Activated CD4-positive, alpha-beta T cell treated with anti-CD3 and anti-CD28 coated beads, Interleukin-2, amount 50 U/mL, for 48 hours (primary cell): ENCODE data around the gene TAGAP.

ENCODE experiments used
- DNase-seq, 2 experiments: peaks; one replicate each; pipeline ENCODE4 v3.0.0-alpha.2; 2020

The TAGAP gene

DNA sequence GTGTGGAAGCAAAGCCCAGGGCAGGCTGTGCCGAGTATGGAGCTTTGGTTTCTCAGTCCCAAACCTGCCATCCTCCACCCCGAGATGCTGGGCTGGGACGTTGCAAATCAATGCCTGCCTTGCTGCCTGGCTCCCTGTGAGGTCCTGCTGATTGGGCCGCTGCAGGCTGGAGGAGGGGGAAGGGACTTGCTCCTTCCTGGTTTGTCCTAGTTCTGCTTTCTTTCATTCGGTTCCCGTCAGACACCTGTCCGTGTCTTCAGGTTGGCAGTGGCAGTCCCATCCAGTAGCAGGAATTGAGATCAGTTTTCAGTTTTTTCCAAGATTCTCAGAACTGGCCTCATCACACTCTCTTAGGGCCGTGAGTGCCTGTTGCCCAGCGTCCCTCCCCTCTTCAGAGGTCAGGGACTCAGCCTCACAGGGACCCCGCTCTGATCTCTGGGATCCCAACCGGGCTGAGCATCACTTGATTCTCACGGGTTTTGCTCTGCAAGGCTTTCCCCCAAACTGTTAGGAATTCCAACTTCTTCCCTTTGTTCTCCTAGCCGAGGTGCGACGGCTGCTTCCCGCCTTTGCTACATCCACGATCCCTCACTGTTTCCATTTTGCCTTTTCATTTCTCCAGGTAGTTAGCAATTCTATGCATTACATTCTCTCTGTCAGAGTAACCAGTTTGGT, 24.2 kb upstream of the TAGAP start:
- no peak for DNase-seq

DNA sequence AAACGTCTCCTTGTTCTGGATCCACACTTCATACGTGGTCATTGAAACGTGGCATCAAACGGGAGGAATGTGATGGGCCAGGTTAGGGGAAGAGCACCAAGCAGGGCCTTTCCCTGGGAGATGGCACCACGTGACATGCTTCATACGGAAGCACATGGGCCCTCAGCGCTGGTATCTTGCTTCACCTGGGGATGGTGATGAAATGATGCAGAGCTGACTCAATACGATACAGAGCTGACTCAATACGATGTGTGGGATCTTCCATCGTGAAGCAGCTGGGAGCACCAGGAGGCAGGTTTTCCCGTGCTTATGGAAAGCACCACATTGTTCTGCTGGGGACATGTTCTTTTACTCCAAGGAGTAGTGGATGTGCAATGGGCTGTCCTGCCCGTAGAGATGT, 22.5 kb upstream of the TAGAP start:
- DNase-seq, result peak in 1 of 2 experiments; percentile 41

DNA sequence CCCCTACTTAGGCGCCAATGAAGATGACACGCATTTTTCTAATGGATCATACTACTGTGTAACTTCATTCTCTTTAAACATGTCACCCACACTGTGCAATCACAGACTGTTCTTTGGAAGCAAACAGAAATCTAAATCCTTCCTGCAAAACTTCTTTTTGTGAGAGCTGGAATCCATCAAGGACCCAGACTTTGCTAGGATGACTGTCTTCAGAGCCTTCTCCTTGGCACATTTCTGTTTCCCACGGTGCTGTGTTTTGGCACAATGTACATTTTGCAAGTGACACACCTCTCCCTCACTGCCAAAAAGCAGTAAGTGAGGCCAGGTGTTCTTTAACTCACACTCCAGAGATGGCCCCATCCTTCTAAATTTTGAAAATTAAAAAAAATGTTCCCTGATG, 21.7 kb upstream of the TAGAP start:
- no peak for DNase-seq

DNA sequence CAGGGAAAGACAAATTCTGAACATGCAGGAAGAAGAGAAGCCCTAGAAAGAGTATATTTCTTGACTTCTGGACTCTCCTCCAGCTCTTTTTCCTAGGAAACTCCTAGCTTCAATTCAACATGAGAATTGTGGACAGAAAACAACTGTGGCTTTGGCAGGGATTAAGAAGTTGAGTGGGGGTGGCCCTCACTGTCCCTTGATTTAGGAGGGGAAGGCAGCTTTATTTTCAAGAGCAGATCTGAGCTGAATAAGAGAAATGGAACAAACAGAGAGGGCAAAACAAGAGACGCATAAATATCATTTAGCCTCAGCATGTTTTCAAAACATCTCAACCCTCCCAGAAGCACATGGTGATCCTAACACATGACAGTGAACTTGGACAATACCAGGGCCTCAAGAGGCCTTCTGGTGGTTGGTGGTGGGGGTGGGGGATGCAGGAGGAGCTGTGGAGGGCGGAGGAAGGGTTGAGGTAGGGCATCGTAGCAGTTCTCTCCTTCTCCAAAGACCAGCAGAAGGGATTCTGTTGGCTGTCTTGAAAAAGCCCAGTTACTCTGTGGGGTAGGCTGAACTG, 21.1 kb upstream of the TAGAP start:
- no peak for DNase-seq

DNA sequence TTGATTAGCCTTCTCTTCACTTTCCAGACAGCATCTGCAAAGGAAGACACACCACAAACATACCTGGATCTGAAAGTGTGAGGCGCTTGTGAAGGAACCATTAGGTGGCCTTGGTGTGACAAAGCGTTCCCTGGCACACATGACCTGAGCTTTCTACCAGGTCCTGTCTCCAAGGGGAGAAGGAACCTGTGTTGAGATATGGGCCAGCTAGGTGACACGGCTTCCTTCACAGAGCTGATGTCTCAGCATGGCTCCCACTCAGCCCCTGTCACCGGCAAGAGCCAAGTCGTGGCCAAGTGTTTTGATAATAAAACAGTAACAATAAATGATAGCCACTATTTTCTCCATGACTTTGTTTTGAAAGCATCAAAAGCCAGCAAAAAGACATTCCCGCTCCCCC, 20.3 kb upstream of the TAGAP start:
- DNase-seq, result no peak

DNA sequence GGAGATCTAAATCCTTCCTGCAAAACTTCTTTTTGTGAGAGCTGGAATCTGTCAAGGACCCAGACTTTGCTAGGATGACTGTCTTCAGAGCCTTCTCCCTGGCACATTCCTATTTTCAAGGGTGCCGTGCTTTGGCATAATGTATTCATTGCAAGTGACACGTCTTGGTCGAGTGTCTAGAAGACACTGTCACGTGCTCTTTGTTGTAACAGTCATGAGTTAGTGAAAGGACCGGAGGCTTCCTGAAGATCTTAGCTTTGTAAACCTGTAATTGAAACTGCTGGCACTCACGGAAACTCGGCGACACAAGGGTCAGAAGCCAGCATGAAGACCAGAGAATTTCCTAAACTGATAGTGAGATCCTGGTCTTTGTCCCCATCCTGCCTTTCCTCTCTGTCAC, 19.7 kb upstream of the TAGAP start:
- no peak for DNase-seq

DNA sequence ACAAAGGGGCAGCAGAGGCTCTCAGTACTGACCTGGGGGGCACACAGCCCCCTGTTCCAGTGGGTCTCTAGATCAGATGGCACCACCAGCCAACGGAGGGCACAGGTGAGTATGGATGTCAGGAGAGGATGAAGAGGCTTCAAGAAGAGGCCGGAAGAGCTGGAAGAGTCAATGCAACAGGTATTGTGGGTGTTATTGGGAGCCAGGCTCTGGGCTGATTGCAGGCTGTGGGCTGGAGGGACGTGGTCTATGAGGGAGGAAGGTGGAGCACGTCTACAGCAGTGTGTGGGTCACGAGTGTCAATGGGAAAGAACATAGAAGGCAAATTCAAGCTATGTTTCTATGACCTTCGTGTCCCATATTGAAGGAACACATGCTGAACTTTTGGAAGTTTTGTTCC, 18.8 kb upstream of the TAGAP start:
- no peak for DNase-seq

DNA sequence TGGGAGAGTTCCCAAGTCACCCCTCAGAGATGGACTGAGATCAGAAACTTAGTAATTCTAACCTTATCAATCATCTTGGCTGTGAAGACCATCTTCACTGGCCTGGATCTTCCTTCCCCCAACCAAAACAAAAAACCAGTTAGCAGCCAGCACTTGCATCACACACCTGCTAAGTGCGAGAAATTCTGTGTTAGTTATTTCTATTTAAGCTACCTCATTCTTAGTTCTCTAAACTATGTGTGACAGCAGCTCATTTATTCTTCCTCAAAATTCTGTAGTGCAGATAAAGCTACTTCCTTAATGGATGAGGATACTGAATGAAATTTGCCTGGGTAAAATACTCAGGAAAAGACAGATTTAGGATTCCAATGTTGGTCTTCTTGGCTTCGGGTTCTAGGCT, 18.2 kb upstream of the TAGAP start:
- DNase-seq, result no peak

DNA sequence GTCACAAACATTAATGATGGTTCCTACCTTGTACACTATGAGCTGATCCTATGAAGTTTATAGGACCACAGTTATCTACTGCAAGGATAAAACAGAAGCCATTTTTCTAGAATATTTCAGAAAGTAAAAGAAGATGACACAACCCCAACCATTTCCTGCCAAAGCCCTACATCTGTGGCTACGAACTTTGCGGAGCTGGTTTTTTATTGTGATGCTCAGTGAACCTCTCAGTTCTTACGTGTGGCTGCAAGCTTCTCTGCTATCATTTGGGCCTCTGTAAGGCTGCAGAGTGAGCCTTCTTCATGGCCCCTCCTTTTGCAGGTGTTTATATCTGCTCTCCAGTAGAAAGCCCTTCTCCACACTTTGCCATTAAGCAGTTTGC, 17.8 kb upstream of the TAGAP start:
- DNase-seq, result no peak

DNA sequence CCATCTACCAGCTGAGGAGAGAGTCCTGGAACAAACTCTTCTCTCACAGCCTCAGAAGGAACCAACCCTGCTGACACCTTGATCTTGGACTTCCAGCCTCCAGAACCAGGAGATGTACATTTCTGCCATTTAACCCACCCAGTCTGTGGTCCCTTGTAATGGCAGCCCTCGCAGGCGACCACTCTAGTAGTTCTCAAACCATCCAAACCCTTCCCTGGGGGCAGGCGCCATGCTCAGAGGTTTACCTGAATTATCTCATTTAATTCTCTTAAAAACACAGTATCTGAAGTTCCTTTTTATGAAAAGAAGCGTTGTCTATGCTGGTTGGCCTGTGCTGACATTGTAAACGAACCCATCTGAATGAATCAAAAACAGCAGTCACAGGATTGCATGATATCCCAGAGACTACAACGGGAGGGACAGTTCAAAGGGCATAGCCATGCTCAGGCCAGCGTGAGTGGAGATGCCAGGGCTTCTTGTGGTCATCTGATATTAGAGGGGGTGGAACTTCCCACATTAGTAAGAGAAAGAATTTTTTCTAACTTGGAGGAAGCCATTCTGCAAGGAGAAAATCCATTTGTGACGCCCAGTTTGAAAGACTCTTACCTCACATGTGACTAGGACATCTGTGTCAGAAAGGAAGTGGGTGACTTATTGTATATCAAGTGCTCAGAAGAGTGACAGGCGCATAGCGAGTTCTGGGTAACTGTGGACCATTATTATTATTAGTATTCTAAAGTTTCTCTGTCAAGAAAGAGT, 17.2 kb upstream of the TAGAP start:
- DNase-seq, result no peak

DNA sequence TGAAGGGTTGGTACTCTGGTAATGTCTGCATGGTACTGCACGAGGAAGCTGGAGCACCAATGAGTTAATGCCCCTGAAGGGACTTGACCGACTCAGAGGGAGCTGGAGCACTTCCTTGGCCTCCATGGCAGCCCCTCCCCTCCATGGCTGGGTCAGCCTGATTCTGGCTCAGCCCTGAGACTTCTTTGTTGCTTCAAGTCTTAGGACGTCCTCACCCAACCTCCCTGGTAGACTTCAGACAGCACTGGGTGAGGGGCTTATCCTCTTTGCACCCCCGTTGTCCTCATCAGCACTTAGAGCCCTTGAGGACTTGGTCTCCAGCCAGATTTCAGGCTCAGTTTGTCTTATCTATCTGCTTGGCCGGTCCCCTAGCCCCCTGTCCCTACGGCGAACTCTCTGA, 16.4 kb upstream of the TAGAP start:
- no peak for DNase-seq

DNA sequence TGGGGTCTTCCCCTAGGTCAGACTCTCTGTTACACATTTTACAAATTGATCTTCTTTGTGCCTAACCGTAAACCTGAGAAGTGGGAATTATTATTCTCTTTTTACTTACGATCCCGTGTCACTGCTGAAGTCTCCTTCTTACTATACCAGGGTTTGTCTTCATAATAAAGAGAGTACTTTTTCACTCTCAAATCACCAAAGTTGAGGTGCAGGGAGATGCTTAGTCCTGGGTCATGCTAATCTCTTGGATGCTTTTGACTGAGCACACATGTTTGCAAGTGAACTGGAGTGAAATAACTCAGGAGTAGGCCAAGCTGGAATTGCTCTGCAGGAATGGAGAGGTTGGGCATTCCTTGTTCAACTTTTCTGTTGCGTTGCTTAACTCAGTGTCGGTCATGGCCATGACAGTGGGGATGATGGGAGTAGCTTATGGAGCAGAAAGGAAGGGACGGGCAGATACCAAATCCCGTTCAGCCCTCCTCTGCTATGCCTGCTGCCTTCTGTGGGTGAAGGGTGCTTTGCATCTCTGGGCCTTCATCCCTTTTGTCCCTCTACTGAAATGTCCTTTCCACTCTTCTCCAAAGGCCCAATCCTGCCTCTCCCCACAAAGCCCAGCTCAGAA, 15.2 kb upstream of the TAGAP start:
- no peak for DNase-seq

DNA sequence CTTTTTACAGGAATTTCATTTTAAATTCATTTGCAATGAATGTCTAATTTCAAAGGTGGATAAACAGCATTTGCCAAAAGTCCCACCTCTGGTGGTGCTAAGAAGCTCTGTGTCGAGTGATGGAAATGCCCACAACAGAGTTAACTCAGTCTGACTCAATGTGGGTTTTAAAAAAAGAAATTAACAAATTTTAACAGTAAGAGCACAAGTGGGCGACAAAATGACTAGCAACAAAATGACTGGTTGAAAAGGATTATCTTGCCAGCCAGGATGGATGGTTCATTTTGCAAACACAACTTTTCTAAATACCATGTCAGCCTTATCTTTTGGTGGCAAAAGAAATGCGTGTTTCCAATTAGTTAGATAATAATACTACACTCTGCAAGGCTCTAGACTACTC, 14.3 kb upstream of the TAGAP start:
- DNase-seq, result no peak

DNA sequence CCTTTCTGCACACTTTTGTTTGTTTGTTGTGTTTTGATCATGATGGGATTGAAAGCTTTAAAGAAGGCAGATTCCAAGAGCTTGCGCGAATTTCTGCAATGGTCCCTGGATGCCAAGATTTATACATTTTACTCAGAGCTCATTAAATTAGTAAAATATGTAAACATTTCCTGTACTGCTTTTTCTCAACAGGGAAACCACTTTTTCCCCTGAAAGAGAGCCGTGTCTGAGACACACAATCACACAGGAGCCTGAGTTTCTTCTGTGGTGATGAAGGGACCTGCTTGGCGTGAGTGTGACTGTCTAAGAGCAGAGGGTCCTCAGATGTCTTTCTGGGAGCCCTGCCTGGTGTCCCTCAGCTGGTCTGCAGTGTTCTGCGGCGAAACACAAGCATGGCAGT, 12.1 kb upstream of the TAGAP start:
- DNase-seq, result no peak

DNA sequence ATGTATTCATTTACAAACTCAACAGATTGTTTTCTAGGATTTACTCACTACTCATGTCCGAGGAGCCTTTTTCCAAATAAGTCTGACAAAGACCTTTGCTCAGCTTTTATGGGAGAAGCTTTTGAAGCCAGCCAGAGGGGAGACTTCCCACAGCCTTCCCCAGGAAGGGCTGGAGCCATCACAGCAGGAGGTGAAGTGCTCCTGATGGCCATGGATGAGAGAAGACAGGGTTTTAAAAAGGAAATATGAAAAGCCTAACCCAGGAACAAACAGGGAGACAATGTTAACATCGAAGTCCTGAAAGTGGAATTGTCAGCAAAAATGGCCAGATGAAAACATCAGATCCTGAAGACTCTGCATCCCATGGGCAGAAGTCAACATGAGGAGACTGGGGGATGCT, 11.6 kb upstream of the TAGAP start:
- DNase-seq, result no peak

DNA sequence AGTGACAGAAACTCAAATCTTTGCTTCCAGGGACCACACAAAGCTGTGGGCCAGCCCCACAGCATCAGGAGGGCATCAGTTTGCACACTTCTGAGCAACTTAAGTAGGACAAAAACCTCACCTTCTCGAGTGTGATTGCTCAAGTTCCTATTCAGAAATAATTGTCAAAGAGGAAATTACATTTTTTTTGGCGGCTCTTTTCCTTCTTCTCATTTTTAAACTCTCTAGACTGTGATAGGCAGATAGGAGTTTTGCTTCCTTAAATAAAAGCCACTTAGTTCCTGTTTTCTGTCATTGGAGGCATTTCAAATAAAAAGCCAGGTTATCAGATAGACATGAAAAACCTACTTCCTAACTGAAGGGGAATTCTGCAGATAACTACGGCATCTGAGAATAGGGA, 11.2 kb upstream of the TAGAP start:
- DNase-seq, result no peak

DNA sequence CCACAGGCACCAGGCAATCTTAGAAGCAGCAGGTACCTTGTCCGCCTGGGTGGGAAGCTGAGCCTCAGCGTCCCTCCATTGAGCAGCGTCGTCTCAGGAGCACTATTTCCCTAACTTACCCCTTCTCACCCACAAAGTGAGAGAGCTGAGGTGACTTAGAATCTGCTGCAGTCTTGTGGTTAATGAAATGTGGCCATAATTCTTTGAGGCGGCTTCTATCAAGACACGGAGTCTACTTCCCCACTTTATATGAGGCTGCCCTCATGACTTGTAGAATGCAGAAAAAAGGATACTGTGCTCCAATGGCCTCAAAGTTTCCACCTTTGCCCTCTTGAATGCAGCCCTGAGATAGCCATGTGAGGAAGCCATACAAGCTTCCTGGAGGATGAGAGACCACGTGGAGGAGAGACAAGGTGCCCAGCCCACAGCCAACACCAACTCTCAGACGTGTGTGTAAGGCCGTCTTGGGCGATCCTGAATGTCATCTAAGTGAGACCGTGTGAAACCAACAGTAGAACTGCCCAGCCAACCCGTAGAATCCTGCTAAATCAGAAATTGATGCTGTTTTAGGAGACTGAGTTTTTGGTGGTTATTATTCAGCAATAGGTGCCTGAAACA, 9.1 kb upstream of the TAGAP start:
- DNase-seq, result no peak

DNA sequence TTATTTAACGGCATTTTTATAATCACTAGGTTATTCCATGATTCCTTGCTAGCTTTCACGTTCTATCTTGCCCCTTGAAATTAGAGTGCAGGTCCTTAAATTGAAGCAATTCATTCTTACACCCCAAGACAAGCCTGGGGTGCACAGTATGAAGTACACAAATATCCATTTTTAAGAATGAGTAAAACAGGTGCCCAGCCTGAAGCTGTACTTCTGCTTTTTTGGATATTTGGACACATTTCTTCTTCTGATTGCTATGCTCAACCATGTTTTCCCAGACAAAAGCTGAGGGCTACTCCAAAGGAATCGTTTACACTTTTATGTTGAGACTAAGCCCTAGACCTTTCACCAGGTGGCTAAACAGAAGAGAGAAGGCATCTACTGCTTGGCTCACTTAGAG, 7.9 kb upstream of the TAGAP start:
- no peak for DNase-seq

DNA sequence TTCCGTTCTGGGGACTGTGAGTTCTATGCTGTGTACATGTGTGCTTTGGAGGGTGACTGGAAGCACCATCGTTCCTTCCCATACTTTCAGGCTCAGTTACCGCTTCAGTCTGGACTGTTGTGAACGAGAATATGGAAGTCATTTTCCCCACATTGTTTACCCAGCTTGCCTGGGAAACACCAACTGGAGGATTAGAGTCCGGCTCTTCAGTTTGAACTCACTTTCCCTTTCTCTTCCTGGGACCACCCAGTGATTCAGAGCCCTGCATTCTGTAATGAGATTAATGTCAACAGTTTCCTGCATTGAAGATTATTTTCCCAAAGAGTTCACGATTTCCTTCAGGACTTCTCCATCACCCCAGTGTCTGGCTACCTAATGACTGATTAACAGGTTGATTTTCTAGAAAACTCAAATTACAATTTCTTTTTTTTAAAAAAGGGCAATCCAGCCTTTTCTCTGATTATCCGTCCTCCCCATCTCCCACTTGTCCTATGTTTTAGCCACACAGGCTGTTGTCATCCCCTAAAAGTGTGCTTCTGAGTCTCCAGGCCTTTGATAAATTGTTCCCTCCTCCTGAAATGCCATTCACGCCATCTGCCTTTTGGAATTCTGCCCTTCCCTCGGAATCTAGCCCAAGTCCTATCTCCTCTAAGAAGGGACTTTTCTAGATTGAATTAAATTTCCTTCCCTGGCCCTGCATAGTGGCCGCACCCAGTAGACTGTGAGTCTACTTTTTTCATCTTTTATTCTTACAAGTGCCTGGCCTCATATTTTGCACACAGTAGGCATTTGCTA, 3.3 kb upstream of the TAGAP start:
- DNase-seq, result no peak

DNA sequence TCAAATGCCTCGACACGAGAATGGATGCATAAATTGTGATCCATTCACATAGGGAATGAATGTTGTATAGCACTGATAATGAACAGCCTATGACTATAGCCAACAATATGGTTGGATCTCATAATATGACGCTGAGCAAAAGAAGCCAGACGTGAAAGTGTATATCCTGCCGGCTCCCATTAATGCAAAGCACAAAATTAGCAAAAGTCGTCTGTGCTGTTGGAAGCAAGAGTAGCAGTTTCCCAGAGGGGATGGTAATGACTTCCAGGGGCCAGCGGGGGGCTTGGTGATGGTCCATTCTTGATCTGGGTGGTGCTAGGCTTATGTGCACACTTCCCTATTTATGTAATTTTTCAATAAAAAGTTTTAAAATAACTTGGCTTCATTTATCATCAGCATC, 1.0 kb upstream of the TAGAP start:
- DNase-seq, result no peak

DNA sequence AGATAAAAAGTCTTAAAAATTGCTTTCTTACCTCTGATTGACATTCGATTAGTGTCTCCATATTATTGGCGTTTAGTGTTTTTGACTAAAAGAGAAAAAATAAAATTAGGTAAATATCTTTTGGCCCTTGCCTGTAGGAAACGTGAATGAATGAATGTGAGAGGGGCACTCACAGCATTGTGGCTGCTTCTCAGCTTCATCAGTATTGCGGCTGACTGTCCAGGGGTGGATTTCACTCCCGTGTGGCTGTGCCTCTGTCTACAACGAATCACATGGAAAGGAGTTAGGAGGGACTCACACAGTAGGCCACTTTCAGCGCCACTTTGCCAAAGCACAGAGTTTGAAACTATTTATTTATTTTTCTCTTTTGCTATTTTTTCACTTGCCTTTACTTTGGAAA, 844 bp downstream of the TAGAP start:
- no peak for DNase-seq

DNA sequence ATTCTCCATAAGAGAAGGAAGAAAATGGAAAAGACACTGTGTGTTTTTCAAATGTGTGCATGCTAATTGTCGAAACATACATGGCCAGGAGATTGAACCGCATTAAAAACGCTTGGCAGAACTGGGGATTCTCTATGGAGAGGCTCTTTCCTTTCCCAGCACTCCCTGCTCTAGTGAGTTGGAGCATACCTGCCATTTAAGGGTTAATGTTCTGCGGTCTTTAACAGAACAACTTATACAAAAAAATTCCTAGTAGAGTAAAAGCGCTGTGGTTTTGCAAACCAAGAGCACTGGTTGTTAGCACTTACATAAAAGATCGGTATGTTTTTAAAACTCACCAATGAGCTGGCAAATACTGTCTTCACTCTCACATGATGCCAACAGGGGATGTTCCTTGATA, 1.5 kb downstream of the TAGAP start:
- no peak for DNase-seq

DNA sequence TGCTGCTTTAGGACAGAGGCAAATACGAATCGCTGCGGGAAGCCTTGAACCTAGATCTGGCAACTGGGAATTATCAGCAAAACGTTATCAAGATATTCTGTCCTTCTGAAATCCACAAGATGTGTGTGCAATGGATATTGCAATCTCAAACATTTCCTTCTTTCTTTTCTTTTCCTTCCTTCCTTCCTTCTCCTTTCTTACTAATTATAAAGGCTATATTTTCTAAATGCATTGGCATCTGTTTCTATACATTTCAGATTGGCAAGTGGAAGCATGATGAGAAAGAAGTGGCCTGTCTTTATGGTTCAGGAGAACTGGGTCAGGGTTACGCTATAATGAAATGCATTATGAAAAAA, 2.0 kb downstream of the TAGAP start:
- no peak for DNase-seq
